Neuronal stem cell (in vitro differentiated cells): ENCODE data around the gene FADS2.

Experiments used
- DNase-seq: peaks from one replicate; pipeline ENCODE4 v3.0.0-alpha.2; 2013; ENCODE audit warnings: low spot score
- H2AFZ ChIP-seq: one replicate; pipeline ENCODE4 v1.6.1; 2013; ENCODE audit warnings: mild to moderate bottlenecking, low read length, inconsistent platforms
- H2AK5ac ChIP-seq: 2 replicates; pipeline ENCODE4 v1.6.1; 2013; ENCODE audit warnings: low read depth, mild to moderate bottlenecking, inconsistent platforms, low read length, moderate library complexity, mixed read lengths
- H2BK120ac ChIP-seq: 2 replicates; pipeline ENCODE4 v1.6.1; 2013; ENCODE audit warnings: low read depth, mild to moderate bottlenecking, inconsistent platforms, low read length, moderate library complexity, mixed read lengths
- H2BK12ac ChIP-seq: one replicate; pipeline ENCODE4 v1.6.1; 2013; ENCODE audit warnings: low read length, inconsistent platforms
- H2BK15ac ChIP-seq: 2 replicates; pipeline ENCODE4 v1.6.1; 2013; ENCODE audit warnings: mild to moderate bottlenecking, low read length, inconsistent platforms, mixed read lengths
- H2BK5ac ChIP-seq: one replicate; pipeline ENCODE4 v1.6.1; 2013; ENCODE audit warnings: inconsistent platforms, mild to moderate bottlenecking, low read length, moderate library complexity
- H3K14ac ChIP-seq: one replicate; pipeline ENCODE4 v1.6.1; 2013; ENCODE audit warnings: low read length, inconsistent platforms
- H3K18ac ChIP-seq: 2 replicates; pipeline ENCODE4 v1.6.1; 2013; ENCODE audit warnings: low read length, inconsistent platforms
- H3K23ac ChIP-seq: 2 replicates; pipeline ENCODE4 v1.6.1; 2013; ENCODE audit warnings: low read depth, mild to moderate bottlenecking, mixed read lengths, low read length, inconsistent platforms; ENCODE audit not compliant: poor library complexity
- H3K27ac ChIP-seq: replicated peaks from 3 replicates; pipeline ENCODE4 v1.5.1; 2013; ENCODE audit warnings: low read length, inconsistent platforms
- H3K27me3 ChIP-seq, 3 experiments: 2 replicates each; pipeline ENCODE4 v1.6.1; 2013; ENCODE audit warnings: low read length in 3 of 3, mild to moderate bottlenecking in 2 of 3, inconsistent platforms in 1 of 3, low read depth in 1 of 3, mixed read lengths in 1 of 3, moderate library complexity in 1 of 3; ENCODE audit not compliant: control insufficient read depth in 3 of 3, insufficient read depth in 3 of 3
- H3K36me3 ChIP-seq, 2 donors: replicated peaks in 1 of 2; 2 replicates each; pipeline ENCODE4 v1.6.1; 2013; ENCODE audit warnings: low read length in 2 of 2; ENCODE audit not compliant: control insufficient read depth in 2 of 2, insufficient read depth in 2 of 2
- H3K4ac ChIP-seq: 2 replicates; pipeline ENCODE4 v1.6.1; 2013; ENCODE audit warnings: inconsistent platforms, mild to moderate bottlenecking, low read length, moderate library complexity
- H3K4me1 ChIP-seq, 2 donors: 1 replicate in 1 of 2; 2 replicates in 1 of 2; pipeline ENCODE4 v1.6.1; 2013; ENCODE audit warnings: low read length in 2 of 2, low read depth in 1 of 2; ENCODE audit not compliant: control insufficient read depth in 2 of 2, insufficient read depth in 1 of 2
- H3K4me2 ChIP-seq: one replicate; pipeline ENCODE4 v1.6.1; 2013; ENCODE audit warnings: mild to moderate bottlenecking, low read length, inconsistent platforms; ENCODE audit not compliant: insufficient read depth, poor library complexity, severe bottlenecking
- H3K4me3 ChIP-seq, 2 donors: 2 replicates each; pipeline ENCODE4 v1.5.1; 2013; ENCODE audit warnings: low read length in 2 of 2, mild to moderate bottlenecking in 2 of 2, inconsistent platforms in 1 of 2, moderate library complexity in 1 of 2
- H3K79me1 ChIP-seq: one replicate; pipeline ENCODE4 v1.6.1; 2013; ENCODE audit warnings: low read depth, mild to moderate bottlenecking, inconsistent platforms, low read length, moderate library complexity
- H3K9ac ChIP-seq: one replicate; pipeline ENCODE4 v1.6.1; 2013; ENCODE audit warnings: mild to moderate bottlenecking, low read depth, low read length, inconsistent platforms; ENCODE audit not compliant: poor library complexity
- H3K9me3 ChIP-seq, 2 donors: replicated peaks in 1 of 2; 2 replicates each; pipeline versions ENCODE3 to v1.6.1; 2013; ENCODE audit warnings: low read length in 2 of 2, mild to moderate bottlenecking in 2 of 2, inconsistent platforms in 1 of 2, low read depth in 1 of 2, mixed read lengths in 1 of 2, moderate library complexity in 1 of 2; ENCODE audit not compliant: control insufficient read depth in 2 of 2, insufficient read depth in 1 of 2
- H4K8ac ChIP-seq: one replicate; pipeline ENCODE4 v1.6.1; 2013; ENCODE audit warnings: low read depth, mild to moderate bottlenecking, inconsistent platforms, low read length, moderate library complexity
- H4K91ac ChIP-seq: one replicate; pipeline ENCODE4 v1.6.1; 2013; ENCODE audit warnings: low read length, low read depth, mild to moderate bottlenecking, inconsistent platforms; ENCODE audit not compliant: poor library complexity
- WGBS, 2 donors: extraction: QIAGEN DNeasy Blood & Tissue Kit; methylation state at CpG; one replicate each; pipeline ENCODE4 v1.1.7; 2013; ENCODE audit warnings: missing lambda C conversion rate in 2 of 2, mixed read lengths in 1 of 2; ENCODE audit not compliant: insufficient read length in 2 of 2, insufficient replicate concordance in 1 of 2; ENCODE audit errors: extremely low coverage in 2 of 2; 5-methylcytosine and 5-hydroxymethylcytosine counted together

Gene FADS2

GRCh38 chr11:61806785-61807184 lies 21.3 kb upstream of the FADS2 start:
- H3K4me2 ChIP-seq = no peak overlapping the region
- DNase-seq = no peak
- H3K27ac ChIP-seq = no peak overlapping the region
- H3K23ac ChIP-seq = no peak overlapping the region
- no peak overlapping the region for H3K4ac ChIP-seq
- H2BK15ac ChIP-seq = no peak overlapping the region
- no peak overlapping the region for H3K4me3 ChIP-seq
- no peak overlapping the region for H2AFZ ChIP-seq
- H3K27me3 ChIP-seq = no peaks in the 10 kb centered on the region
- no peaks in the 10 kb centered on the region for H3K4me1 ChIP-seq
- no peak overlapping the region for H4K8ac ChIP-seq
- H3K14ac ChIP-seq = no peak overlapping the region
- no peaks in the 10 kb centered on the region for H3K9me3 ChIP-seq
- no peak overlapping the region for H2BK12ac ChIP-seq
- no peak overlapping the region for H2AK5ac ChIP-seq
- no peak overlapping the region for H3K18ac ChIP-seq
- no CpG with 5 or more reads among the region's 5 CpGs for WGBS, 2 donors
- no peak overlapping the region for H2BK5ac ChIP-seq
- H3K36me3 ChIP-seq = peaks cover 81 to 98% of the 10 kb centered on the region in 2 donors
- H3K79me1 ChIP-seq = peaks cover 2% of the 10 kb centered on the region
- no peak overlapping the region for H3K9ac ChIP-seq
- H4K91ac ChIP-seq = no peak overlapping the region
- no peak overlapping the region for H2BK120ac ChIP-seq

- Histone ChIP-seq H2AK5ac (no peak overlapping the region), H2BK5ac (no peak overlapping the region), H3K18ac (no peak overlapping the region), H3K9me3 (peaks cover 0 to 3% of the 10 kb centered on the region in 2 donors), H3K27me3 (no peaks in the 10 kb centered on the region), H3K36me3 (peaks cover 67 to 88% of the 10 kb centered on the region in 2 donors), H3K4me2 (no peak overlapping the region), H4K8ac (peak overlapping the region; percentile 29), H2BK120ac (no peak overlapping the region), H3K27ac (no peak overlapping the region), H3K79me1 (peaks cover 21% of the 10 kb centered on the region), H4K91ac (no peak overlapping the region), H3K14ac (no peak overlapping the region), H3K9ac (no peak overlapping the region), H2AFZ (no peak overlapping the region), H3K23ac (no peak overlapping the region), H2BK15ac (no peak overlapping the region), H2BK12ac (no peak overlapping the region), H3K4me1 (peaks cover 9 to 10% of the 10 kb centered on the region in 2 donors), H3K4ac (no peak overlapping the region), H3K4me3 (peak overlapping the region in 1 of 2 donors; percentile 37)
- DNase-seq = no peak
- WGBS, 2 donors = no CpG with 5 or more reads among the region's 8 CpGs
Measured at GRCh38 chr11:61810671-61811175, 17.4 kb upstream of the FADS2 start.

DNA sequence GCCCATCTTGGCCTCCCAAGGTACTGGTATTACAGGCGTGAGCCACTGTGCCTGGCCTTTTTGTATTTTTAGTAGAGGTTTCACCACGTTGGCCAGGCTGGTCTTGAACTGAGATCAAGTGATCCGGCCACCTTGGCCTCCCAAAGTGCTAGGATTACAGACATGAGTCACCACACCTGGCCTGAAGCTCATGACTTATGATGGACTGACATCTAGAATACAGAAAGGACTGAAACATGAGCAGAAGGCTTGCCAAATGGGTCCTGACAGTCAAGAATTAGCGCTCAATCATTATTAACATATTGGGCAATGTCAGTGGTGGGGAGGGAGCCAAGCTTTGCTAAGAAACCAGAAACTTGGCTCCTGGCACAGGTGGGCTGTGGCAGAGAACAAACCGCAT lies 16.3 kb upstream of the FADS2 start:
- Histone ChIP-seq H3K23ac (no peak overlapping the region), H4K91ac (no peak overlapping the region), H3K4me2 (no peak overlapping the region), H3K14ac (no peak overlapping the region), H2AK5ac (no peak overlapping the region), H3K27ac (no peak overlapping the region), H3K27me3 (no peaks in the 10 kb centered on the region), H2AFZ (no peak overlapping the region), H3K79me1 (peaks cover 27% of the 10 kb centered on the region), H3K4me1 (peaks cover 9 to 10% of the 10 kb centered on the region in 2 donors), H2BK5ac (no peak overlapping the region), H2BK120ac (no peak overlapping the region), H4K8ac (no peak overlapping the region), H2BK15ac (no peak overlapping the region), H3K4ac (no peak overlapping the region), H3K36me3 (peaks cover 59 to 78% of the 10 kb centered on the region in 2 donors), H3K18ac (no peak overlapping the region), H3K4me3 (no peak overlapping the region), H2BK12ac (no peak overlapping the region), H3K9me3 (peaks cover 0 to 3% of the 10 kb centered on the region in 2 donors), H3K9ac (no peak overlapping the region)
- WGBS, 2 donors = no CpG with 5 or more reads among the region's 5 CpGs
- DNase-seq = no peak

GRCh38 chr11:61812736-61813411 lies 15.2 kb upstream of the FADS2 start:
- Histone ChIP-seq H3K14ac (no peak overlapping the region), H3K4me2 (no peak overlapping the region), H3K36me3 (peaks cover 54 to 68% of the 10 kb centered on the region in 2 donors), H3K9me3 (peaks cover 0 to 3% of the 10 kb centered on the region in 2 donors), H3K4me1 (peaks cover 13 to 14% of the 10 kb centered on the region in 2 donors), H2AFZ (no peak overlapping the region), H3K27ac (no peak overlapping the region), H2BK5ac (no peak overlapping the region), H2AK5ac (no peak overlapping the region), H3K27me3 (no peaks in the 10 kb centered on the region), H2BK15ac (no peak overlapping the region), H3K18ac (no peak overlapping the region), H4K91ac (no peak overlapping the region), H4K8ac (no peak overlapping the region), H3K4ac (no peak overlapping the region), H3K23ac (no peak overlapping the region), H3K9ac (no peak overlapping the region), H2BK120ac (no peak overlapping the region), H3K4me3 (no peak overlapping the region), H2BK12ac (no peak overlapping the region), H3K79me1 (peaks cover 27% of the 10 kb centered on the region)
- no CpG with 5 or more reads among the region's 4 CpGs for WGBS, 2 donors
- DNase-seq = no peak
